HG03103 (cell line): ENCODE measurements around the gene MEGF6.

Experiments used
- ATAC-seq: cut with Tn5 transposase; IDR thresholded peaks from one replicate; pipeline ENCODE4 v1.9.1; 2021; ENCODE audit warnings: low read depth; ENCODE audit not compliant: unreplicated experiment

Gene MEGF6

DNA sequence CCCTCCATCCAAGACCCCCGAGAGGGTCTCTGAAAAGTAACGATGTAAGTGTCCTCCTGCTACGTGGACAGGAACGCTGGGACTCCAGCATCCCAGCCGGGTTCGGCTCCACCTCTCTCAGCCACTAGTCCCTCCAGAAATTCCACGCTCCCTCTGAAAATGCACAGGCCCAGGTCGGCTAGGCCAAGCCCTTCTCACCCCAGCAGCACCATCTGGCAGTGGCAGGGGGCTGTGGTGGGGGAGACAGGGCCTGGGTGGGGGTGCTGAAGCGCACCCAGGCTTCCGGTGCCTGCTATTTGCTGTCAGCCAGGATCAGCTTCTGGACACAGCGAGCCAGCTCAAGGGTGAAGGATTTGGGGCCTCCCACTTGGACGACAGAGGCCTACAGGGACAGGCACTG is 83.5 kb downstream of the MEGF6 start:
- ATAC-seq, result no peak

DNA sequence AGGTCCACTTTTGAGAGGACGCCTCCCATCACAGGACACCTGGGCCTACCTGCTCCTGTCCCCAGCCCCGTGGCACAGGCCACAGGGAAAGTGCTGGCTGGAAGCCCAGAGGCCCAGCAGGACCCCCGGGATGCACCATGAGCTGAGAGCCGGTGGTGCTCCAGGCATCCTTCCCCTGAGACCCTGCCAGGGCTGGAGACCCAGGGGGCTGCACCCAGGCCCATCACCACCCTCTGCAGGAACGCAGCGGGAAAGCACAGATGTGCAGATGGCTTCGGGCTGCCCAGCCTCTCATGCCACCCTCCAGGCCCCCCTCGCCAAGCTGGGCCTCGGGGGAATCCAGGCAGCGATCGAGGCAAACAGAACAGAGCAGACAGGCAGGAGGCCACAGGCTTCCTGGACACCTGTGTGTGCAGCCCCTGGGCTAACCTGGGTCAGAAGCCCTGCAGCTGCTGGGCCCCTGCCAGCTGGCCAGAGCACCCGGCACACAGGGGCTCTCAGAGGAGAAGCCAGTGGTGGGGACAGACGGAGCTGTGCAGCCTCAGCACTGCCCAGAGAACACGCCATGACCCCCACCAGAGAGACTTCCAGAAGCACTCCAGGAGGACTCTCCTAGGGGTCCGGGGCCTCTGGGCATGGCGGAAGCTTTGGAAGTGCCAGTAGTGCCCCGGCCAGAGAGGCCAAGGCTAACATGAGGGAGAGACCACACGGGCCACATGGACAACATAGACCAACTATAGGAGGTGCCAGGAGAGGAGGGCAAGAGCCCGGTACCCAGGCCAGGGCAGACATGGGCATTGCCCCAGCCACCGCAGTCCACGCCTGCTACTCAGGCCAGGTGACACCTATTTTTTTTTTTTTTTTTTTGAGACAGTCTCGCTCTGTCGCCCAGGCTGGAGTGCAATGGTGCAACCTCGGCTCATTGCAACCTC is 85.5 kb downstream of the MEGF6 start:
- ATAC-seq, result no peak

DNA sequence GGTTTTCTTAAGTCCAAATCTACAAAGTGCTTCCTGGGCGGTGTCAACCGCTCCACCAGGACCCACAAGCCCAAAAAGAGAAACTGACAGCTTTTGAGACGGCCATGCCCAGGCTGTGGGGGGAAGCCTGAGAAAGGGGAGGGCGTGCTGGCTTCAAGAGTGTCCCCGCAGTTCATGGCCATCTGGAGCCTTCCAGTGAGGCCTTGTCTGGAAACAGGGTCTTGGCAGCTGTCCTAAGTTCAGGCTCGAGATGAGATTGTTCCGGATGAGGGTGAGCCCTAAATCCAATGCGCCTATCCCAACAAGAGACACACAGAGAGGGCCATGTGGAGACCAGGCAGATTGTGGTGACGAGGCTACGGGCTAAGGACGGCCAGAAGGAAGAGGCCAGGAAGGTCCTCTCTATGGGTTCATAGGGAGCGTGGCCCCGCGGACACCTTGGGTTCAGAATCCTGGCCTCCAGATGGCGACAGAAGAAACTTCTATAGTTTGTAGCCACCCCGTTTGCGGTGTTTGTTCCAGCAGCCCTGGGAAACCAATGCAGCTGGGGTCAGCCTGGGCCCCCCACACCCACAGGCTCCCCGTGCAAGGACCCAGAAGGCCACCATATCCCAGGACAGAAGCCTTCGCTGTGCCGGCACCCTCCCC is 86.6 kb downstream of the MEGF6 start:
- no peak for ATAC-seq

DNA sequence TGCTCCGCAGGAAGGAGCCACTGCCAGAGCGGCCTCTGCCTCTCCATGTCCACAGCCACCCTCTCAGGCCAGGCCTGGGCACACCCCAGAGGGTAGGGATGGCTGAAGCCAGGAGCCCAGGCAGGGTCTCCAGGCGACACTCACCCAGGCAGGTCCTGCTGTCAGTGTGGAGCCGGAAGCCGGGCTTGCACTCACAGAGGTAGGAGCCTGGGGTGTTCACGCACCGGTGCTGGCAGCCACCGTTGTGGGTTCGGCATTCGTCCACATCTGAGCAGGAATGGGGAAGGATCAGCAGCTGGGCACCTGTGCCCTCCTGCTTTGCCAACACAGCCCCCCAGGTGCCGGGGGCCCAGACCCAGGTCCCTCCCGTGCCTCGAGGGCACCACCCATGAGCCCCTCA is 87.3 kb downstream of the MEGF6 start:
- ATAC-seq, result no peak

DNA sequence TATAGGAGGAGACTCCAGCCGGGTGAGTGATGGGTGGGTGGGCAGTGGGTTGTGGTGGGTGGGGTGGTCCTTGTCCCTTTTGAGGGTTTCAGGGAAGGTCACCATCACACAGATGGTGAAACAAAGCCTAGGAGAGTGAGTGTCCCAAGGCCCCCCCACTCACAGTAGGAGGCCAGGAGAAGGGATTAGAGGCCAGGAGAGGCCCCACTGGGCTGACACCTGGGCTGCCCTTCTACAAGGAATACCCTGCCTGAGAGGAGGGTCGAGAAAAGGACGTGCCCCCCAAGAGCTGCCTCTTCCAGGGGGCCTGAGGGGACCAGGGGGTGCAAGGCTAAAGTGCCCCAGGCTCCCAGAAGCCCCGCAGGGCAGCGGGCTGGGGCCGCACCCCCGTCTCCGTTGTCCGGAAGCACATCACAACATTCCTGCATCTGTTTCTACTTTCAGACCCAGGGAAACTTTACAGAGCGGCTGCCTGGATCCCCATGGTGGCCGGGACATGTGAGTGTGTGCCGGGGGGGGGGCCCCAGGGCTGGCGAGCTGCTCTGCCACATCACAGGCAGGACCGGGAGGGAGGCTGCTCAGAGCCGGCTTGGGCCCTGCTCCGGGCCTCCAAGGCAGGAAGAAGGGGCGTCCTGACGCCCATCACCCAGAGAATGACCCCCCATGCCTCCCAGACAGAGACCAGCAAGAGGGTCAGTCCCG is 88.6 kb downstream of the MEGF6 start:
- ATAC-seq, result no peak

DNA sequence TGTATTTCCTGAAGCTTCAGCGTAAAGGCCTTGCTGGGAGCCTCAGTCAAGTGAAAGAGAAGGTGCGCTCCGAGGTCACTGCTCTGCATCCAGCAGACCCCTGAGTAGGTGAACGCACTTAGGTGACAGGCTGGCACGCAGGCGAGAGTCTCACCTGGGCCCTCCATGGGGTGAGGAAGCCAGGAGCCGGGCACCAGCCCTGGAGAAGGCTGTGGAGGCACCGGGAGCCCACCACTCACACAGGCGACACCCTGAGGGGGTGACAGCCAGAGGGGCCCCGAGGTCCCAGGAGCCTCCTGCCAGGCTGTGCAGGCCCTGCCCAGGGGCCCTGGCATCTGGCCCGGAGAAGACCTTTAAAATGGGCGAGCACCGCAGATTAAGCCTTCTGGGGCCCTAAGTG is 89.2 kb downstream of the MEGF6 start:
- no peak for ATAC-seq

DNA sequence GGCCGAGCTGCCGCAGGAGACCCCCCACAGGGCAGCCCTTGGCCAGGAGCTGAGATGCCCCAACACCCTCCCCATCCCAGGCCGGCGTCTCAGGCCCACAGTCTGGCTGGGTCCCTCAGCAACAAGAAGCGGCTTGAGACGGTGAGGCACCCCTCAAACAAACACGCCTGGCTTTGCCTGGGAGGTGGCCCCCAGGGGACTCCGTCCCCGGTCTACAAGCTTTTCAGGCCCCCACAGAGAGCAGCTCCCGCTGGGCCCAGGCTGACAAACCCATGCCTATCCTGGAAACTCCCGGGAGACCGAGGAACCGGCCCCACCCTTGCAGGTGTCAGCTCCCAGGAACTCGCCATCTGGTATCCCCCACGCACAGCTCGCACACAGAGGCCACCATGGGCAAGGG is 89.9 kb downstream of the MEGF6 start:
- ATAC-seq, result no peak

DNA sequence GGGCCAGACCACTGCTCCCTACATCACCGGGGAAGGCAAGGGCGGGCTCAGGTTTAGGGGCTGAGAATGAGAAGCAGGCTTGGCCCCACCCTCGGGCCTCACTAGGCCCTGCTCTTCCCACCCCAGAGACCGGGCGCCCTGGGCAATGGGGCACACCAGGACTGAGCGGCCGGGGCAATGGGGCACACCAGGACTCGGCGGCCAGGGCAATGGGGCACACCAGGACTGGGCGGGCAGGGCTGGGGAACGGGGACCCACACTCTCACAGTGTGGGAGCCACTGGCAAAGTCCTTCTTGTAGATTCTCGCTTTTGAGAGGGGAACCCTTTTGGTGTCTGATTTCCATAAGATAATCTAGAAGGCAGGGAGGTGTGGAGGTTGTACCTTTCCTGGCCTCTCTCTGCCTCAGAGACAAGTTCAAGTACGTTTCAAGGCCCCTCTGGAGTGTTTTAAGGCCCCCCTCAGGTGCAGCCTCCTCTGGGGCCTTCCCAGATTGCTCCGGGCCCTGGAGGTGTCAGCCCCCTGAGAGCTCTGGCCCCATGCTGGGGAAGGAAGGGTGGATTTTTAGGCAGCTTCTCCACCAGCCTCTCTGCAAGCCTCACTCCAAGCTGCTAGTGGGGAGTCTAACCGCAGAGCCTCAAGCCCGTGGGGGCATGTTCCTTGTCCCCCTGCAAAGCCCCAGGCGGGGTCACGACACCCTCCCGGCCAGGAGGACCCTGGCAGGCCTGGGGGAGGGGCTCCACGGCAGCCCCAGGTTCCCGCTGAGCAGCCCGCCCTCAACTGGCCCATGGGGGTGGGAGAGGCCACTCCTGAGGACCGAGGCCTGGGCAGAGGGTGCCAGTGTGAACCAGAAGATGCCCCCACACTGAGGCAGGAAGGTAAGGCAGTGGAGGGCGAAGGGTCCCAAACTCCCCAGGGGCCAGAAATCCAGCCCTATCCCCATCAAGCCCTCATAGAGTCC is 90.6 kb downstream of the MEGF6 start:
- ATAC-seq, result no peak

DNA sequence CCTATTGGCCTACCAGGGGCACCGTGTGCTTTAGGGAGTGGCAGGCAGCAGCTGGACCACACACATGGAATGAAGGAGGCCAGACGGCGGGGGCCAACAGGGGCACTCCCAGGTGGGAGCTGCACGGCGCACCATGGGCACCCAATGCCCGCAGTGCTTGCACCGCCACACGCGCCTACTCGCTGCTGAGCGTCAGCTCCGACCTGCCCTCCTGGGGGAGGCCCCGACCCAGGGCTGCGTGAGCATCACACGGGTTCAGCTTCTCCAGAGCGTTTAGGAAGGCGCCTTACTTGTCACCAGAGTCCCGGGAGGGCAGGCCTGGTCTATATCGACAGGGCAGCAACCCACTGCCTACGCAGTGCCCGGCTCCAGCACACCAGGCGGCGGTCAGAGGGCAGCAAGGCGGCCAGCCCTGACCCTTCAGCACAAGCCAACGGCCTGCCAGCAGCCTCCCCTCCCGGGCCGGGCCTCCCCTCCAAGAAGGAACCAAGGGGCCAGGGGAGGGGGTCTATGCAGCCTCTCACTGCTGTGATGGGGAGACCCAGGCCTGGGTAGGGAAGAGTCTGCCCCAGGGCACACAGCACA is 91.9 kb downstream of the MEGF6 start:
- ATAC-seq, result no peak

DNA sequence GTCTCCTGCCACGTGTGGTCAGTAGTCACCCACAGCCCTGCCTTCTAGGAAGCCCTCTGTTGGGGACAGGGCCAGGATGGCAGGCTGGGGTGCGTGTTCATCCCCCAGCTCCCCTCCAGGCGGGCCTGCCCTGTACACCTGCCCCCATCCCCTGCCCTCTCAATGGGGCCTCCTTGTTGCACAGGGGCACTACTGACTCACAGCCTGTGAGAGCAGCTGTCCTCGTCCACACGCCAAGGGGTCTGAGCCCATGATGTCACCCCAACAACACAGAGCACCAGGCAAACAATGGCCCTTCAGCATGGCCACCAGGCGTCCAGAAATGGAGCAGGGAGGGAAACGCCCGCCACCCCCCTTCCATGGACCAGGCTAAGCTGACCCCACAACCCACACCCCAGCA is 92.6 kb downstream of the MEGF6 start:
- ATAC-seq, result no peak

DNA sequence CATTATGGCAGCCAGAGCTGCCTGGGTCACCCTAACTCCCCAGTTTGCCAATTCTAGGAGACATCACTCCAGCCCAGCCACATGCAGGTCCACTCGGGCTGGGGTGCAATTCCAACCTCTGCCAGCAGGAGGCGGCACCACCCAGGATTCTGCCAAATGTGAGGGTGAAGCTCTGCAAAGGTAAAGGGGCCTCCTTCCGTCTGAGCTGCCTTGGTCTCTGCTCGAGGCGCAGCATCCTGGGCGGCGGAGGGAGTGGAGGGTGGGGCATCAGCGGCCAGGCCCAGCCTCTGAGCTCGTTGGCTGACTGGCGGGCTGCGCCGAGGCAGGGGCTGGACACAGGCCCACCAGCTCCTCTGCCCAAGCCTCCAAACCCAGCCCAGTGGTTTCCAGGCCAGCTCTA is 93.1 kb downstream of the MEGF6 start:
- no peak for ATAC-seq

DNA sequence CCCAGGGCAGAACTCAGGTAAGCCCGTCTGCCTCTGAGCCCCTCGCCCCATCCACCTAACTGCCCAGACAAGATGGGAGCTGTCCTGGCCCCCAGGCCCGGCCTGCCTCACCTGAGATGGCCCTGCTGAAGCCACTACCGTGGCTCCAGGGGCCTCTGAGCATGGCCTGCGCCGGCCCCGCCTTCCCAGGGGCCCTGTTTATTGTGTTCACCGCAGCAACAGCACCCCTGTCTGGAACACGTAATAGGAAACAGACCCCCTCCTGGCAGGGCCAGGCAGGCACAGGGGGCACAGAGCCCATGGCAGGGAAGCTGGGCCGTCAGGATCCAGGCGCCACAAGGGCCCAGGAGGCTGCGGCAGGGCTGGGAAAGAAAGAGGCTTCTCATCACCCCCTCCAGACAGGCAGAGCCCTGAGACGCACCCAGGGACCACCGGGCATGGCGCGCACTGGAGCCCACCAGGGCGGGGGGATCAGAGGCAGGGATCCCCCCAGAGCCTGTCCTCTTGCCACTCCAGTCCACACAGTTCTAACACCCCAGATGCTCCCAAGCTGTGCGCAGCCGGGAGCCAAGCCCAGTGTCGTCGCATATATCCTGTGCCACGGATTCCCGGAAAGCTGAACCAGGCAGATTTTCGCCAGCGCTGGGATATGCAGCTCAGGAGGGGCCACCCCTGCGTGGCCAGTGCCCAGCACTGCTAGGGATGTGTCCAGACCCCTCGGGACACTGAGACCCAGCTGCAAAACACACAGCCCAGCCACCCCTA is 94.2 kb downstream of the MEGF6 start:
- ATAC-seq, result no peak

DNA sequence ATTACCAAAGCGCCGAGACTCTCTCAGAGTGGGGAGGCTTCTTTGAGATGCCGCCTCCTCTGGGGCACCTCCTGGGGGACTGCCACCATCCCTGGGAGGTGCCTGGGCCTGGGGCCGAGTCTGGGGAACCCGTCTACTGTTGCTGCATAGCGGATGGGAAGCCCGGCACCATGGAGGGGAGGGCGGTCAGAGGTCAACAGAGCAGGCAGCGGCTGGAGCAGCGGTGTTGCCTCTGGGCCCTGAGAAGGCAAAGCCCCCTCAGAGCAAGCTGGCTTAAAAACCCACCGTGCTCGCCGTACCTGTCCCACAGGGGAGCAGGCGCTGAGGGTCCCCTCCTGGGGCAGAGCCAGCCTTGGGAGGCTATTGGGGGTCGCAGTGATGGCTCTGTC is 94.8 kb downstream of the MEGF6 start:
- no peak for ATAC-seq

DNA sequence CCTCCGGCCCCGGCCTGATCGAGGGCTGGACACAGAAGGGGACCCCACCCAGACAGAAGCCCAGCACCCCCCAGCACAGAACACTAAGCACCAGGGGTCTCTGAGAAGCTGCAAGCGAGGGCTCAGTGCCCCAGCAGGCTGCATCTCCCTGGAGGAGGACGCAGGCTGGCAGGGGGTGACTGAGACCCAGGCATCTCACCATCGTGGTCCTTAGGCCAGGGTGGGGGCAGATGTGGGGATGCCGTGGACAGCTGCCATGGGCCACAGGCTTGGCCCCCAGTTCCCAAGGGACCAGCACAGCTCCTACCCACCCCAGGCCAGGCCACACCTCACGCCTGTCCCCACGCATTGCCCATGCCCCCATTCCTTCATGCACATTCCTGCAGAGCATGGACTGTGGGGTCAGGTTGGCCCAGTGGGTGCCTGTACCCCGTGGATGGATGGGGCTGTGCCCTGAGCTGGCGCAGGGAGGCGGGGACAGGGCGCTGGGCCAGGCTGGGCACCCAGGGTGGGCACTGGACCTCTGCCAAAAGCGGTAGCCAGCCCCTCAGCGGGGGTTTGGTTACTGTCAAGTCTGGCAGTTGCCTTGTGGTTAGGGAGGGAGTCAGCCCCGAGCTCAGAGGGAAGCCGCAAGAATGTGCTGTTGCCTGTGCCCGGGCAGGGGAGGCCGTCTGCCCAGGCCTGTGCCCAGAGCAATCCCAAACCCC is 95.4 kb downstream of the MEGF6 start:
- no peak for ATAC-seq

DNA sequence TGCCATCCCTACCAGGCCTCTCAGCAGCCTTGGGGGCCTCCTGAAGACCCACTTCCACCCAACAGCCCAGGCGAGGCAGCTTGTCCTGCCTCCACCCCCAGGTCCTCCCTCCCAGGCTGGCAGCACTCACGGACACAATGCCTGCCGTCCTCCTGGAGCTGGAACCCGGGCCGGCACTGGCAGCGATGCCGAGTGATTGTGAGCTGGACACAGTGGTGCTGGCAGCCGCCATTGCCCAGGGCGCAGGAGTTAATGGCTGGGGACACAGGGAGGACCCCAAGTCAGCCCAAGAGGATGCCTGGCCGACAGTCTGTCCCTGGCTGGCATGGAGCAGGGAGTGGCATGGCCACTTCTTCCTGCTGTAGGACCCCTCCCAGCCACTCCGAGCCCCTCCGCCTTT is 96.0 kb downstream of the MEGF6 start:
- ATAC-seq, result no peak

DNA sequence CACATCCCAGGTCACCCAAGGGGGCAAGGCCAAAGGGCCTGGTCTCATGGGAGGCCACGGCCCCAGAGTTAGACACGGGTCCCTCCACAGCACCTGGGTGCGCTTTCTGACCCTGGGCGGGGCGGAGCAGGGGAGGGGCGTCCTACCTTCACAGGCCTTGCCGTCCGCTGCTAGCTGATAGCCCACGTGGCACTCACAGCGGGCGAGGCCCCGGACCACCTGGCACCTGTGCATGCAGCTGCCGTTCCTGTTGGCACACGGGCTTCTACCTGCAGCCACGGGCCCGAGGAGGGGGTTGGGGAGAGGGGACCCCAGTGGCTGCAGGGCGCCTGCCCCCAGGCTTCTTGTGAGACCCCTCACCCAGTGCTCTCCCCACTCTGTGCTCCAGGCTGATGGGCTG is 96.9 kb downstream of the MEGF6 start:
- ATAC-seq, result no peak

DNA sequence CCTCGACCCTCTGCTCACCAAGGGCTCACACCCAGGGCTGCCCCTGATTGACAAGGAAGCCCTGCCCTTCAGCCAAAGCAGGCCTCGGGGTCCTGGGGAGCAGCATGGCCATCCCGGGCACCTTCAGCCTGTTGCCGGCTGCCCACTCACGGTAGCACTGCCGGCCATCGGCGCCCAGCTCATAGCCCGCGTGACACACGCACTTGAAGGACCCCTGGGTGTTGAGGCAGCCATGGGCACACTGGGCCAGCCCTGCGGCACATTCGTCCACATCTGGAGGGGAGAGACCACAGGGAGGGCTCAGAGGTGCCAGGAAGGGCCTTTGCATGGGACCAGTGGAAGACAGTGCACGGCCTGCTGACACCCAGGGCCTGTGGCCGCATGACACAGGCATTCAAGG is 99.5 kb downstream of the MEGF6 start:
- no peak for ATAC-seq

DNA sequence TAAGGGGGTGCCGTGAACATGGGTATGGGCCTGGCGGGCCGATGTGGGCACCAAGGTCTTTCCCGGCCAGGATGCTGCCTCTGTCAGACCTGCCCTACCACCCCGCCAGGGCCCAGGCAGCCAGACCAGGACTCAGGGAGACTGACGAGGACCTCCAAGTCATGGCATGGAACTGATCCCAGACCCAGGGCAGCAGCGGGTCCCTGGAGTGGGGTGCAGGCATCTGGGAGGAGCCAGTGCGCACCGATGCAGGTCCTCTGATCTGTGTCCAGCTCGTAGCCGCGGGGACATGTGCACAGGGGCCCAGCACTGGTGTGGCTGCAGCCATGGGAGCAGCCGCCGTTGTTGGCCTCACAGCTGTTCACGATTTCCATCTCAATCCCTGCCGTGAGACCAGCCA is 100.0 kb downstream of the MEGF6 start:
- ATAC-seq, result no peak

DNA sequence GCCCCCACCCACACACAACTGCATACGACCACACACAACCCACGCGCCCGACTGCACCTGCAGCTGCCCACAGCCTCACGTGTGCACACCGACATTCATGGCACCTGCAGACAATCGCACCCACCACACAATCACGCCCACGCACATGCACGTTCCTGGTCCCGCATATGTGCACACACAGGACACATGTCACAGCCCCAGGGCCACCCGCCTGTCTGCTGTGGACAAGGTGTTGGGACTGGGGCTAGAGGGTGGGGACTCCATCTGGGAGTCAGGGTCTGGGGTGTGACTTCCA is 100.4 kb downstream of the MEGF6 start:
- ATAC-seq, result no peak
